GM21526 (cell line): ENCODE results near the gene UBE2E2.

ENCODE experiments used
- ATAC-seq: cut with Tn5 transposase; IDR thresholded peaks from one replicate; pipeline ENCODE4 v1.9.1; 2021; ENCODE audit warnings: moderate library complexity; ENCODE audit not compliant: unreplicated experiment, low FRiP score

The UBE2E2 gene

GRCh38 chr3:23239211-23240068, 36.3 kb downstream of the UBE2E2 start:
- no peak for ATAC-seq

DNA sequence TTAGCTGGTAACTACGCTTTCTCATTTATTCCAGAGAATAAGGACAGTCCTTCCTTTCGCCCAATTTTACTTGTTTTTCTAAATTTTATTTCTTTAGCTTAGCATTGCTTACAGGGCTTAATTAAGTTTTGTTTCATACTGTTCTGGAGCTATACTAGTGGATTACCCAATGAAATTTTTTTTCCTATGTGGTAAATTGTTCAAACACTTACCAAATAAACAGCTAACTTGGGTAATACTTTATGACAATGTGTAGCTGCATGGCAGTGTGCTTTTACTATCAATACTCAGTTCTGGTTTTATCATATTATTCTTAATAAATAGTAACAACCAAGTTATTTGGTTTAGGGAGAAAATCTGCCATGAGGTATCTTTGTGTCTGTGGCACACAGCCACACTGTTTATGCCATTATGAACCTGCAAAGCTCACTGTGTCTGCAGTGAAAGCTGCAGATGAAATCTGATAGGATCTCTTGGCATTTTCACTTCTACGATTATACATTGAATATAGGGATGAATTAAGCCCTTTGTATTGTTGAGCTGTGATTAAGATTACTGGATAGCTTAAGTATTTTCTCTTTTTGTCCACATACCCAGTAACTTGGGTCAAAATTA, 37.2 kb downstream of the UBE2E2 start:
- ATAC-seq: no peak

GRCh38 chr3:23241256-23241655, 38.1 kb downstream of the UBE2E2 start:
- ATAC-seq: no peak

DNA sequence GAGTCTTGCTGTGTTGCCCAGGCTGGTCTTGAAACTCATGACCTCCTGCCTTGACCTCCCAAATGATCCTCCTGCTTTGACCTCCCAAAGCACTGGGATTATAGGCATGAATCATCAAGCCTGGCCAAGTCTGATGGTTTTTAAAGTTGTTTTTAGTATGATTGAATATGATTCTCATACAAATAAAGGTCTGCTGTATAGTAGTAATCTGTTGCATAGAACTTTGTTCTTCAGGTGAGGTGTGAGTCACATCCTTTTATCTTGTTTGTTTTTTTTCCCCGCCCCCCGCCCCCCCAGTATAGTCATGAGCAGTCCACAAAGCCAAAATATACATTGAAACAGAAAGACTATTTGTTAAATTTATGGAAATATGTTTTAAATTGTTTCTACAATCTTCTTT, 39.0 kb downstream of the UBE2E2 start:
- no peak for ATAC-seq

DNA sequence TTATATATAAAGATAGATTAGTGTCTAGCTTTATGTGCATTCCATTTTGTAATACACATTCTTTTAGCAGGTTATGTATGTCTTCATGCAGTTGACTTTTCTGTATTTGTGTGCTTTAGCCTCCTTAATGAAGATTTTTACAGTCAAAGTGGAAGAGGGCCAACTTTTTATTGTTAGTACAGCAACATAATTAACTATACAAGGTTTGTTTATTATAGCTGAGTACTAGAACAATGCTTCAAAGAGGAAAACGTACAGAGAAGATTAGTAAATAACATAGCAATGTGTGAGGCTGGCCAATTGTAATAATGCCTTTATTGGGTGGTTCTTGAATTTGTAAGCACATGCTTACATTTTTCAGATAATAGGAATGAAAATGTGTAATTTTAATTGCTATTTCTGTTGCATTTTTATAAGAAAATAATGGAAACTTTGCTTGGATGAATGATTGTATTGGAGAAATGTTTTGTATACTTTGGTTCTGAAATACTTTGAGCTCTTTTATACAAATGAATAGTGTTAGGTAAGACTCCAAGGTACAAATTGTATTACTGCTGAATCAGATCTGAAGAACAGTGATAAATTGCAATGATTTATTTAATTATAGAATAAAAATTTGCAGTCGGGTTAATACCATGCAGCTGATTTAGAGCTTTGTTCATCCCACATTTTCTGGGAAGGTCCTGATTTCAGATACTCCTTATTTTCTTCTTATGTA, 41.4 kb downstream of the UBE2E2 start:
- no peak for ATAC-seq

DNA sequence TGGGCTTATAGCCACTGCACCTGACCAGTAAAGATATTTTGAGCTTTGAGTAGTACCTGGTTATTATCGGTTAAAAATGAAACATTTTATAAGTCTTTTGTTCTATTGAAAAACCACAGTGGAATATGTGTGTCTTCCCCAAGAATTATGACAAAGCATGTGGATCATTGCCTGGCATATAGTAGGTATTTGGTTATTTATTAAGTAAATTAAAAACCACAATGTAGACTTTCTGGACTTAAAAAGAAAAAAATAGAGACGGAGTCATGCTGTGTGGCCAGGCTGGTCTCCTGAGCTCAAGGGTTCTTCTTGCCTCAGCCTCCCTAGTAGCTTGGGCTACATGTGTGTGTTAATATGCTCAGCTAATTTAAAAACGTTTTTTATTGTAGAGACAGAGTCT, 43.5 kb downstream of the UBE2E2 start:
- ATAC-seq: no peak

DNA sequence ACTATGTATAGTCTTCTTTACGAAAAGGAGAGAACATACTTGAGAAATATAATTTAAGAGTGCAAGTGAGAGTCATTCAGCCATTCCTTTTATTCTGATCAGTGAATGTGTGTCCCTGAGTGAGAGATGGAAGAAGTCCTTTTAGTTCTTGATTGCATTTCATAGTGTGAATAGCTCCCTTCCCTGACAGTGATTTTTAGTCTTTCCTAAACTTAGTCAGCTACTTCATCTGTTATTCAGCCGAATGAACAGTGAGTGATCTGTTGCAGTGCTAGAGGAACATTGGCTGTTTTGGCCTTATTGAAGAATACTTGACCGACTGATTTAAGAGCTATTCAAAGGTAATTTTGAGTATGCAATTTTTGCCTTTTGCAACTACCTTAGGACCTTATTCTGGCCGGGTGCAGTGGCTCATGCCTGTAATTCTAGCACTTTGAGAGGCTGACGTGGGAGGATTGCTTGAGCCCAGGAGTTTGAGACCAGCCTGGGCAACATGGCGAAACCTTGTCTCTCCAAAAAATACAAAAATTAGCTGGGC, 45.5 kb downstream of the UBE2E2 start:
- ATAC-seq: no peak

- ATAC-seq: no peak
Measured at GRCh38 chr3:23249961-23250360, 46.8 kb downstream of the UBE2E2 start.

GRCh38 chr3:23252122-23252521, 49.0 kb downstream of the UBE2E2 start:
- ATAC-seq: no peak

GRCh38 chr3:23253214-23253613, 50.1 kb downstream of the UBE2E2 start:
- peak; percentile 75 for ATAC-seq

DNA sequence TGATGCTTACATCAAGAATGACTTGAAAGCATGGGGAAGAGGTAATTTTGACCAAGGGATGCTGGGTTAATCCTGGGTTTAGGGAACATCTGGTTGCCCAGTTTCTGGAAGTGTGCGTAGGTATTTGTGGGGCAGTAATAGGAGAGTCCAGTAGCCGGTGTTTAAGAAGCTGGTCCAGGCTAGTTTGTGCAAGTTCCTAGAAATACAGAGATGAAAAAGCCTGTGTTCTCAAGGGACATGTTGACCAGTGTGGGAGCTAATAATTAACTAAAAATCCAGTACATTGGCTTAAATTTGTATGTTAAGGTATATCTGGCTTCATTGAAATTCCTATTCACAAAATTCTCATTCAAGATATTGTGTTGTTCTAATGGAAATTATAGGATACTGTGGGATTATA, 51.2 kb downstream of the UBE2E2 start:
- ATAC-seq: no peak

DNA sequence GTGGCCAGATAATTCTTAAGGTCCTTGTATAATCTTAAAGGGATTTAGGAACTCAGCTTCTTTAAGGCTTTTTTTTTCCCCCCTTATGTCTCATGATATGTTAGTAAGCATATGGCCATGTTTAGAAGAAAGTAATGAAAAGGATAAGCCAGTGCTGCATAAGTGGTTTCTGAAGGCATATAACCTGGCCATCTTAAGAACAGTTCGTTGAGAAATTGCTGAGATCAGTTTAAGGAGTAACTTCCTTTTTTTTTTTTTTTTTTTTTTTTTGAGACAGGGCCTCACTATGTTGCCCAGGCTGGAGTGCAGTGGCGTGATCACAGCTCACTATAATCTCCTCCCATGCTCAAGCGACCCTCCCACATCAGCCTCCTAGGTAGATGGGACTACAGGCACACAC, 51.7 kb downstream of the UBE2E2 start:
- ATAC-seq: no peak

DNA sequence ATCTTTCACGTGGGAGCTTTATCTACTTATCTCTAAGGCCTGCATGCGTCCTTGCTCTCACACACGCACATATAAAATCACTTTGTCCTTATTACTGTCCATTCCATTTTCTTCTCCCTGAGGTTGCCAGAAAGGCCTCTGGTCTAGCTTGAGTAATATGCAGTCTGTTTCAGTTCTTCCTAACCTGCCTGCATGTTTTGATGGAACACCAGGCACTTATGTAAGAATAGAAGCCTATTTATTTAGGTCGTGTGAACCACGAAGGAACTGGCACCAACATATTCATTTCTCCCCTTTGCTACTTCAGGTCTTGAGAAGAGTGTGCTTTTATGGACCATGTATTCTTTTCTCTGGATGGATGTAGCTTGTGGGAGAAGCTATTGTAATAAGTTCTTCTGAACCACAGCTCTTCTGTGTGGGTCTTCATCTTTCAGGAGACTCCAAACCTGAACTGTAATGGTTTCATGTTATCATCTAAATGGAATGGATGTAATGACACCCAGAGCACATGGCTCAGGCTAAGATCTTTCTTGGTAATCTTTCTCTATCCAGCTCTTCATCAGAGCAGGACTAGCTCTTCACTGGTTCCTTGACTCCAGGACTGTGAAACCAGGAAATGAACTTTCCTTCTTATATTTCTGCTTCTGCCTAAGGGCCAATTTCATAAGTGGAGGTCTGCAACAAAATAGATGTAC, 53.8 kb downstream of the UBE2E2 start:
- no peak for ATAC-seq

DNA sequence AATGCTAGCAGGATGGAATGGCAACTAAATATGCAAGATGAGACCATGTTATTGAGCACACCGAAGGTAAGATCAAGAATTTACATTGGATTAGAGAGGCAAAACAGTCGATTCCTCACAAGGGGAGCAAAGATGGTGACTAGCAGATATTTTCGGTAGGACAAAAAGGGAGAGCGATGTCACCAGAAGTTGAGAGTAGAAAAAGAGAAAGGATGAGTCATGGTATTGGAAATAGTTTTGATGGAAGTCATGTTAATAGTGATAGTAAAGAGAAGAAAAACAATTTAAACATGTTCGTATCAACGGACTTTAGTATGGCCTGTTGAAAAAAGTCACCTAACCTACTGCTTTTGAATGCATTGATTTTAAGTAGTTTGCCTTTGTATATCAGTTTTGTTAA, 55.0 kb downstream of the UBE2E2 start:
- no peak for ATAC-seq

- no peak for ATAC-seq
Measured at GRCh38 chr3:23259515-23259914, 56.4 kb downstream of the UBE2E2 start.

DNA sequence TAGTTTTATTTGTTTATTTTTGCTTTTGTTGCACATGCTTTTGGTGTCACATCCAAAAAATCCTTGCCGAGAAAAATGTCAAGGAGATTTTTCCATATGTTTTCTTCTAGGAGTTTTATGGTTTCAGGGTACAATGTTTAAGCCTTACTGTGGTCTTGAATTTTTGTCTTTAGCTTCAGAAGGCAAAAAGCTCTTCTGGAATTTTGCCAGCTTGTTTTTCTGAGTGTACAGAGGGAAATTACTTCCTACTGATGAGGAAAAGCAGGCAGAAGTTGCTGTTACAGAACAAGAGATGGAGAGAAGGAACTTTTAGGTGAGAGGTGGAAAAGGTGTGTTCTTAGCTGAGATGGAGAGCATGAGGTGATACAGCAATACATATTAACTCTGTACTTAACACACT, 59.6 kb downstream of the UBE2E2 start:
- no peak for ATAC-seq

DNA sequence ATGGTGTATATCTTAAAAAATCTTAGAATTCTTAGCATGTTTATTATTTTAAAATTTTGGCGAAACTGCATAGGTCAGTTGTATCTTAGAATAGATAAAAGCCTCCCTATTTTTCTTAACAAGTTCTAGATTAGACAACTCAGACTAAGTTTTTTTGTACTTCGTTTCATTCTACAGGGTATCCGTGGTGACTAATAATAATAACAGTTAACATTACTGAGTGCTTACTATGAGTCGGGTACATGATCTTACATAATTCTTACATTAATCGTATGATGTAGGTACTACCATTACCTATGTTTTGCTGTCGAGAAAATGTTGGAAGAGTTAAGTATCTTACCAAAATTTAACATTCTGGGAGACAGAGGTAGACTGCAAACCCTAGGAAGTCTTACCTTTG, 60.7 kb downstream of the UBE2E2 start:
- no peak for ATAC-seq

GRCh38 chr3:23264413-23264812, 61.3 kb downstream of the UBE2E2 start:
- no peak for ATAC-seq

DNA sequence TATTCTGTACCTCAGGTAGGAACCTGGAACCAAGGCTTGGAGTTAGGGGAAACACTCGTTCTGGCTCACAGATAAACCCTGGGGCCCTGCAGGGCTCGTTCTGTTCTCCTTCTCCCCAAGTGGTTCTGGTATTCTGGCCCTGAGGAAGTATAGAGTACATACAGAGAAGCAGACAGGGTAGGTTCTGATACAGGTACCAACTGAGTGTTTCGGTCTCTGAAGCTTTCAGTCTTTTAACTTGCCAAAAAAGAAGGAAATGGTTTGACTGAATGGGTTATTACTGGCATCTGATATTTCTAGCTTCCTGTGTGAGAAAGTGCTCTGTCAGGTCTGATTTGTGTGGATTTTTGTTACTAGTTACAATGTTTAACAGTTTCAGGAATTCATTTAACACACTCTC, 67.3 kb downstream of the UBE2E2 start:
- ATAC-seq: peak; percentile 74

DNA sequence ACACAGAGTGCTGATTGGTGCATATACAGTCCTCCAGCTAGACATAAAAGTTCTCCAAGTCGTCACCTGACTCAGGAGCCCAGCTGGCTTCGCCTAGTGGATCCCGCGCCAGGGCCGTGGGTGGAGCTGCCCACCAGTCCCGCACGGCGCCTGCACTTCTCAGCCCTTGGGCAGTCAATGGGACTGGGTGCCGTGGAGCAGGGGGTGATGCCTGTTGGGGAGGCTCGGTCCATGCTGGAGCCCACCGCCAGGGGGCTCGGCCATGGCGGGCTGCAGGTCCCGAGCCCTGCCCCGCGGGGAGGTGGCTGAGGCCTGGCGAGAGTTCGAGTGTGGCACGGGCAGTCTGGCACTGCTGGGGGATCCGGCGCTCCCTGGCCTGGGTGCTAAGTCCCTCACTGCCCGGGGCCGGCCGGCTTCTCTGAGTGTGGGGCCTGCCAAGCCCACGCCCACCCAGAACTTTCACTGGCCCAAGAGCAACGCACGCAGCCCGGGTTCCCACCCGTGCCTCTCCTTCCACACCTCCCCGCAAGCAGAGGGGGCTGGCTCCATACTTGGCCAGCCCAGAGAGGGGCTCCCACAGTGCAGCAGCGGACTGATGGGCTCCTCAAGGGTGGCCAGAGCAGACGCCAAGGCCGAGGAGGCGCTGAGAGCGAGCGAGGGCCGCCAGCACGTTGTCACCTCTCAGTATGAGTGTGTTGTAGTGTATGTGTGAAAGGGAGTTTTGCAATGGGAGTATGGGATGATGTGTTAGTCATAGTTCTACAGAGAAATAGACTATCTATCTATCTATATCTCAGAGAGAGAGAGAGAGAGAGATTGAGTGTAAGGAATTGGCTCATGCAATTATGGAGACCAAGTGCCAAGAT, 69.0 kb downstream of the UBE2E2 start:
- no peak for ATAC-seq
